HUES48 (cell line): ENCODE measurements around the gene CAMTA2.

Experiments used
- H3K27ac ChIP-seq: one replicate; pipeline ENCODE4 v1.7.0; 2013; ENCODE audit warnings: low read depth, low read length, inconsistent platforms
- H3K27me3 ChIP-seq: 2 replicates; pipeline ENCODE4 v1.6.1; 2013; ENCODE audit warnings: mild to moderate bottlenecking, low read length; ENCODE audit not compliant: control insufficient read depth, insufficient read depth
- H3K36me3 ChIP-seq: 2 replicates; pipeline ENCODE4 v1.6.1; 2013; ENCODE audit warnings: low read length; ENCODE audit not compliant: control insufficient read depth, insufficient read depth
- H3K4me1 ChIP-seq: 2 replicates; pipeline ENCODE4 v1.6.1; 2013; ENCODE audit warnings: mild to moderate bottlenecking, low read length; ENCODE audit not compliant: control insufficient read depth, insufficient read depth
- H3K4me3 ChIP-seq: 2 replicates; pipeline ENCODE4 v1.5.1; 2013; ENCODE audit warnings: mild to moderate bottlenecking, low read depth, low read length
- H3K9ac ChIP-seq: 2 replicates; pipeline ENCODE4 v1.6.1; 2013; ENCODE audit warnings: mild to moderate bottlenecking, low read depth, low read length, moderate library complexity
- H3K9me3 ChIP-seq: 2 replicates; pipeline ENCODE4 v1.6.1; 2013; ENCODE audit warnings: low read length; ENCODE audit not compliant: control insufficient read depth, insufficient read depth

The CAMTA2 gene

GRCh38 chr17:4967539-4968485 lies 19.7 kb downstream of the CAMTA2 start, which contains the start of gene SPAG7:
TSS of gene SPAG7 (minus strand) at chr17:4967817. CDS start at chr17:4967804, 13 bp downstream.
- Histone ChIP-seq H3K4me1 (peaks cover 12% of the 10 kb centered on the region), H3K9me3 (peaks cover 5% of the 10 kb centered on the region; the same call in 1 of the 2 replicates), H3K27ac (peak within 1 kb of the TSS; percentile 99), H3K27me3 (no peaks in the 10 kb centered on the region), H3K36me3 (peaks cover 20% of the 10 kb centered on the region), H3K4me3 (peak within 1 kb of the TSS; percentile 97), H3K9ac (peak within 1 kb of the TSS; percentile 95)

- Histone ChIP-seq H3K27me3 (no peaks in the 10 kb centered on the region), H3K9ac (peak overlapping the region; percentile 95), H3K36me3 (peaks cover 20% of the 10 kb centered on the region), H3K4me1 (peaks cover 12% of the 10 kb centered on the region), H3K27ac (peak overlapping the region; percentile 99), H3K4me3 (peak overlapping the region; percentile 97), H3K9me3 (peaks cover 5% of the 10 kb centered on the region; the same call in 1 of the 2 replicates)
Measured at GRCh38 chr17:4966844-4967538, 20.5 kb downstream of the CAMTA2 start.

- Histone ChIP-seq H3K4me1 (peaks cover 17% of the 10 kb centered on the region), H3K4me3 (no peak overlapping the region), H3K36me3 (peaks cover 19% of the 10 kb centered on the region), H3K27me3 (no peaks in the 10 kb centered on the region), H3K27ac (no peak overlapping the region), H3K9ac (no peak overlapping the region), H3K9me3 (peaks cover 5% of the 10 kb centered on the region; the same call in 1 of the 2 replicates)
Measured at GRCh38 chr17:4965311-4965986, 22.0 kb downstream of the CAMTA2 start.

- H3K27ac ChIP-seq: peak overlapping the region; percentile 40
- no peak overlapping the region for H3K4me3 ChIP-seq
- H3K27me3 ChIP-seq: no peaks in the 10 kb centered on the region
- no peak overlapping the region for H3K9ac ChIP-seq
- peaks cover 3% of the 10 kb centered on the region; the same call in 1 of the 2 replicates for H3K9me3 ChIP-seq
- peaks cover 7% of the 10 kb centered on the region for H3K4me1 ChIP-seq
- H3K36me3 ChIP-seq: peaks cover 20% of the 10 kb centered on the region
Measured at GRCh38 chr17:4960279-4960922, 27.1 kb downstream of the CAMTA2 start.

- Histone ChIP-seq H3K4me1 (peaks cover 7% of the 10 kb centered on the region), H3K9ac (no peak overlapping the region), H3K27me3 (no peaks in the 10 kb centered on the region), H3K27ac (no peak overlapping the region), H3K36me3 (peaks cover 16% of the 10 kb centered on the region), H3K9me3 (no peaks in the 10 kb centered on the region), H3K4me3 (no peak overlapping the region)
Measured at GRCh38 chr17:4959261-4959965, 28.1 kb downstream of the CAMTA2 start.

- H3K4me1 ChIP-seq: peaks cover 7% of the 10 kb centered on the region
- H3K27ac ChIP-seq: no peak overlapping the region
- H3K9ac ChIP-seq: no peak overlapping the region
- H3K4me3 ChIP-seq: no peak overlapping the region
- H3K9me3 ChIP-seq: no peaks in the 10 kb centered on the region
- H3K36me3 ChIP-seq: peaks cover 16% of the 10 kb centered on the region
- H3K27me3 ChIP-seq: no peaks in the 10 kb centered on the region
Measured at GRCh38 chr17:4958102-4958501, 29.4 kb downstream of the CAMTA2 start.

- H3K27ac ChIP-seq: no peak overlapping the region
- H3K9ac ChIP-seq: no peak overlapping the region
- peaks cover 11% of the 10 kb centered on the region for H3K4me1 ChIP-seq
- no peak overlapping the region for H3K4me3 ChIP-seq
- no peaks in the 10 kb centered on the region for H3K9me3 ChIP-seq
- no peaks in the 10 kb centered on the region for H3K27me3 ChIP-seq
- H3K36me3 ChIP-seq: peaks cover 16% of the 10 kb centered on the region
Measured at GRCh38 chr17:4956493-4957061, 30.9 kb downstream of the CAMTA2 start.

- Histone ChIP-seq H3K27me3 (no peaks in the 10 kb centered on the region), H3K27ac (no peak overlapping the region), H3K9ac (no peak overlapping the region), H3K9me3 (no peaks in the 10 kb centered on the region), H3K36me3 (peaks cover 10% of the 10 kb centered on the region; the same call in 1 of the 2 replicates), H3K4me1 (peaks cover 13% of the 10 kb centered on the region), H3K4me3 (no peak overlapping the region)
Measured at GRCh38 chr17:4955091-4955490, 32.4 kb downstream of the CAMTA2 start.

GRCh38 chr17:4953451-4953961 lies 34.0 kb downstream of the CAMTA2 start:
- Histone ChIP-seq H3K4me1 (peaks cover 13% of the 10 kb centered on the region), H3K9ac (no peak overlapping the region), H3K27ac (no peak overlapping the region), H3K27me3 (no peaks in the 10 kb centered on the region), H3K9me3 (no peaks in the 10 kb centered on the region), H3K36me3 (no peaks in the 10 kb centered on the region), H3K4me3 (no peak overlapping the region)
